ENCODE data around the gene CIPC.

DNA sequence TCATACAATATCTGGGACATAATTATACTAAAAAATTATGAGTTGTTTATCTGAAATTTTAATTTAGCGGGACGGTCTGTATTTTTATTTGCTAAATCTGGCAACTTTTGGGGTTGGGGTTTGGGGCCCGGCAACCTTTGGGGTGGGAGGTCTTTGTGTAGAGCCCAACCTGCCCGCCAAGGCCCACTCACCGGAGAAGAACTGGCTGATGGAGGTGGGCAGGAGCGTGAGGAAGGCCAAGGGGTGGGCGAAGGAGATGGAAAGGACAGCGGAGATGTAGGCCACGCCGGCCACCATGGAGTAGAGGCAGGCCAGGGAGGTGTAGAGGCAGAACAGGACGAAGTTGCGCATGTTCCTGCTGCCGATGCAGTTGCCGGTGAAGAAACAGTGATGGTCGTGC lies 41.0 kb downstream of the CIPC start:
- TF ChIP-seq BHLHE40 (IDR thresholded peaks at IDR 0.05; ENCODE audit: low read length), result no peak
- no peak for TF ChIP-seq ZZZ3 (IDR thresholded peaks at IDR 0.05)
- no peak for TF ChIP-seq TEAD4 (IDR thresholded peaks at IDR 0.05; ENCODE audit: low read length)
- no peak for TF ChIP-seq TEAD4 (CRISPR knock-in tag; IDR thresholded peaks at IDR 0.05; ENCODE audit: borderline replicate concordance)
- no peak for TF ChIP-seq RBBP5 (IDR thresholded peaks at IDR 0.05; ENCODE audit: borderline replicate concordance, insufficient read depth, low read length, poor library complexity, severe bottlenecking)
- TF ChIP-seq POLR2A (conservative IDR thresholded peaks at IDR 0.05), result no peak
- TF ChIP-seq MCM5 (IDR thresholded peaks at IDR 0.05; ENCODE audit: low read depth), result no peak
- no peak for TF ChIP-seq RCOR1 (IDR thresholded peaks at IDR 0.05; ENCODE audit: borderline replicate concordance in 1 of 2, low read depth in 2 of 2, low read length in 2 of 2)
- TF ChIP-seq BCL6 (CRISPR knock-in tag; IDR thresholded peaks at IDR 0.05), result no peak
- no peak for TF ChIP-seq CREB1 (IDR thresholded peaks at IDR 0.05)
- no peak for TF ChIP-seq CREB1 (CRISPR knock-in tag; IDR thresholded peaks at IDR 0.05)
- no peak for TF ChIP-seq SP1 (CRISPR knock-in tag; IDR thresholded peaks at IDR 0.05)
- TF ChIP-seq ETV6 (IDR thresholded peaks at IDR 0.05; ENCODE audit: borderline replicate concordance in 1 of 2, low read depth in 2 of 2, low read length in 1 of 2), result no peak
- no peak for TF ChIP-seq ETV6 (CRISPR knock-in tag; IDR thresholded peaks at IDR 0.05; ENCODE audit: borderline replicate concordance)
- TF ChIP-seq, protein P1, sequence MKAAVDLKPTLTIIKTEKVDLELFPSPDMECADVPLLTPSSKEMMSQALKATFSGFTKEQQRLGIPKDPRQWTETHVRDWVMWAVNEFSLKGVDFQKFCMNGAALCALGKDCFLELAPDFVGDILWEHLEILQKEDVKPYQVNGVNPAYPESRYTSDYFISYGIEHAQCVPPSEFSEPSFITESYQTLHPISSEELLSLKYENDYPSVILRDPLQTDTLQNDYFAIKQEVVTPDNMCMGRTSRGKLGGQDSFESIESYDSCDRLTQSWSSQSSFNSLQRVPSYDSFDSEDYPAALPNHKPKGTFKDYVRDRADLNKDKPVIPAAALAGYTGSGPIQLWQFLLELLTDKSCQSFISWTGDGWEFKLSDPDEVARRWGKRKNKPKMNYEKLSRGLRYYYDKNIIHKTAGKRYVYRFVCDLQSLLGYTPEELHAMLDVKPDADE (conservative IDR thresholded peaks at IDR 0.05; ENCODE audit: control insufficient read depth, low read depth, low read length), result no peak
- TF ChIP-seq, protein P2, sequence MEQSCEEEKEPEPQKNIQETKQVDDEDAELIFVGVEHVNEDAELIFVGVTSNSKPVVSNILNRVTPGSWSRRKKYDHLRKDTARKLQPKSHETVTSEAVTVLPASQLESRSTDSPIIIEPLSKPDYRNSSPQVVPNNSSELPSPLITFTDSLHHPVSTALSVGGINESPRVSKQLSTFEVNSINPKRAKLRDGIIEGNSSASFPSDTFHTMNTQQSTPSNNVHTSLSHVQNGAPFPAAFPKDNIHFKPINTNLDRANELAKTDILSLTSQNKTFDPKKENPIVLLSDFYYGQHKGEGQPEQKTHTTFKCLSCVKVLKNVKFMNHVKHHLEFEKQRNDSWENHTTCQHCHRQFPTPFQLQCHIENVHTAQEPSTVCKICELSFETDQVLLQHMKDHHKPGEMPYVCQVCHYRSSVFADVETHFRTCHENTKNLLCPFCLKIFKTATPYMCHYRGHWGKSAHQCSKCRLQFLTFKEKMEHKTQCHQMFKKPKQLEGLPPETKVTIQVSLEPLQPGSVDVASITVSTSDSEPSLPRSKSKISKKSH (CRISPR knock-in tag; IDR thresholded peaks at IDR 0.05), result no peak
- TF ChIP-seq CTCF (IDR thresholded peaks at IDR 0.05 in 2 of 3, conservative IDR thresholded peaks at IDR 0.05 in 1 of 3; ENCODE audit: insufficient read depth in 2 of 3, low read depth in 1 of 3, low read length in 3 of 3), result no peak
